Mucosa of rectum (tissue), 2 donors: ENCODE measurements around the gene HOXC11.

Experiments
- H3K27ac ChIP-seq, 2 donors: one replicate each; pipeline ENCODE4 v1.7.0; 2013; ENCODE audit warnings: inconsistent platforms in 2 of 2, low read depth in 2 of 2, low read length in 2 of 2
- H3K27me3 ChIP-seq, 2 donors: one replicate each; pipeline ENCODE4 v1.7.0; 2013; ENCODE audit warnings: low read length in 2 of 2; ENCODE audit not compliant: control insufficient read depth in 2 of 2, insufficient read depth in 2 of 2
- H3K36me3 ChIP-seq, 2 donors: one replicate each; pipeline ENCODE4 v1.7.0; 2013; ENCODE audit warnings: low read length in 2 of 2; ENCODE audit not compliant: control insufficient read depth in 2 of 2, insufficient read depth in 2 of 2
- H3K4me1 ChIP-seq, 2 donors: one replicate each; pipeline ENCODE4 v1.7.0; 2013; ENCODE audit warnings: low read length in 2 of 2, mild to moderate bottlenecking in 1 of 2; ENCODE audit not compliant: control insufficient read depth in 2 of 2, insufficient read depth in 2 of 2
- H3K4me3 ChIP-seq, 2 donors: one replicate each; pipeline ENCODE4 v1.7.0; 2013; ENCODE audit warnings: low read length in 2 of 2
- H3K9ac ChIP-seq, 2 donors: one replicate each; pipeline ENCODE4 v1.7.0; 2013; ENCODE audit warnings: low read length in 2 of 2, low read depth in 1 of 2, mild to moderate bottlenecking in 1 of 2
- H3K9me3 ChIP-seq, 2 donors: one replicate each; pipeline ENCODE4 v1.7.0; 2013; ENCODE audit warnings: low read length in 2 of 2; ENCODE audit not compliant: control insufficient read depth in 2 of 2
- donor health status: healthy.
- donor health status: Normal muscosa, but diverticular disease.

Gene HOXC11

DNA sequence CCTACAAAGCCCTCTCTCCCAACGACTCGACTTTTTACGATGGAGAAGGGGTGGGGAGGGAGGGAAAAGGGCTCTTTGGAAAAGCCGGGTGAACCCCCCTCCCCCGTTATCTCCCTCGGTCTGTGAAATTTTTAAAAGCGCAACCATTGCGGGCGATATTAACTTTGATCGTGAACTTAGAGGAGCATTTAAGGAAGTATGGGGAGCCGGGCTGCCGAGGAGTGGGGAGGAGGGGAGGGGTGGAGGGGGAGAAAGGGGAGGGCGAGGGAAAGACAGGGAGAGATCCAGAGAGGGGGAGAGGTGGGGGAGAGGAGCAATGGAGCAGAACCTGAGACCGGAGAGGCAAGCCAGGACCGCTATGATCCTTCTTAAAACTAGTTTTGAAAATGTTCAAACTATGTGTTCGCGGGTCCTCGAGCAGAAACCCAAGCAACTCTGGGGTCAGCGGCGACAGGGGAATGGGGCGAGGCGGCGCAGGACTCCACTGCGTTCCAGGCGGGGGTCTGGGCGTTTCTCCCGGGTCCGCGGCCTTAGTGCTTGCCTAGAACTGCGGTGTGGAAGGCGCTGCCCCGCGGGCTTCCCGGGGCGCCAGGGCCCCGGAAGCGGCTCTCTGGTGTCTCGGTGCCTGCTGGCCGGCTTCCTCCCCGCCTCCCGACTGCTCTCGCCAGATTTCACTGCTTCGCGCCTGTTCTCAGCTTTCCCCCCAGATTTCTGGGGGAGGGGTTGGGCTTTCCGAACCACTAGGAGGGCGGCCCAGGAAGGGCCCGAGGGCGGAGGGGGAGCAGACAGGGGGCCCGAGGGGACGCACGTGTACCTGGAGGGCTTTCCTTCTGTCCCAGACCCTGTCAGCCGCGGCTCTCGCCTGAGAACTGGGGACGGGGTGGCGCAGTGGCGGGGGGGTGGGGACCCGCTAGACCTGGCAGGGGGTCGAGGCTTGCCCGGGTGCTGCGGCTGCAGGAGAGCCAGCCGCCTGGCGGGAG is 1.4 kb downstream of the HOXC11 start, which contains the start of gene HOTAIR:
TSS of gene HOTAIR (minus strand) at position 871 of the 980 bp plus-strand sequence.
- H3K4me3 ChIP-seq: peak within 1 kb of the TSS; percentile 27 to 31
- no peak within 1 kb of the TSS for H3K27ac ChIP-seq
- peaks cover 0 to 9% of the 10 kb centered on the region in 2 donors for H3K9me3 ChIP-seq
- no peaks in the 10 kb centered on the region for H3K36me3 ChIP-seq
- peaks cover 0 to 5% of the 10 kb centered on the region in 2 donors for H3K4me1 ChIP-seq
- H3K27me3 ChIP-seq: peaks cover 73 to 82% of the 10 kb centered on the region in 2 donors
- H3K9ac ChIP-seq: no peak within 1 kb of the TSS

DNA sequence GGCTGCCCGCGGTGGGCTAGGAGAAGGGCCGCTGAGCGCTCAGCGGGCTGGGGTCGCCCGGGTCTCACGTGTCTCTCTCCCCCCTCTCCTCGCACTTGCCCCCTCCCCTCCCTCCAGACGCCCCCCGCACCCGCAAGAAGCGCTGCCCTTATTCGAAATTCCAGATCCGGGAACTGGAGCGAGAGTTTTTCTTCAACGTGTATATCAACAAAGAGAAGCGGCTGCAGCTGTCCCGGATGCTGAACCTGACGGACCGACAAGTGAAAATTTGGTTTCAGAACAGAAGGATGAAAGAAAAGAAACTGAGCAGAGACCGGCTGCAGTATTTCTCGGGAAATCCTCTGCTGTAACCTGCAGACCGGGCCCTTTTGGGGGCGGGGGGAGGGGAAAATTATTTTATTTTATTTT is 2.1 kb downstream of the HOXC11 start:
- Histone ChIP-seq H3K4me1 (peaks cover 0 to 5% of the 10 kb centered on the region in 2 donors), H3K9ac (no peak overlapping the region), H3K4me3 (no peak overlapping the region), H3K36me3 (no peaks in the 10 kb centered on the region), H3K27me3 (peaks cover 73 to 82% of the 10 kb centered on the region in 2 donors), H3K27ac (no peak overlapping the region), H3K9me3 (peaks cover 0 to 9% of the 10 kb centered on the region in 2 donors)

DNA sequence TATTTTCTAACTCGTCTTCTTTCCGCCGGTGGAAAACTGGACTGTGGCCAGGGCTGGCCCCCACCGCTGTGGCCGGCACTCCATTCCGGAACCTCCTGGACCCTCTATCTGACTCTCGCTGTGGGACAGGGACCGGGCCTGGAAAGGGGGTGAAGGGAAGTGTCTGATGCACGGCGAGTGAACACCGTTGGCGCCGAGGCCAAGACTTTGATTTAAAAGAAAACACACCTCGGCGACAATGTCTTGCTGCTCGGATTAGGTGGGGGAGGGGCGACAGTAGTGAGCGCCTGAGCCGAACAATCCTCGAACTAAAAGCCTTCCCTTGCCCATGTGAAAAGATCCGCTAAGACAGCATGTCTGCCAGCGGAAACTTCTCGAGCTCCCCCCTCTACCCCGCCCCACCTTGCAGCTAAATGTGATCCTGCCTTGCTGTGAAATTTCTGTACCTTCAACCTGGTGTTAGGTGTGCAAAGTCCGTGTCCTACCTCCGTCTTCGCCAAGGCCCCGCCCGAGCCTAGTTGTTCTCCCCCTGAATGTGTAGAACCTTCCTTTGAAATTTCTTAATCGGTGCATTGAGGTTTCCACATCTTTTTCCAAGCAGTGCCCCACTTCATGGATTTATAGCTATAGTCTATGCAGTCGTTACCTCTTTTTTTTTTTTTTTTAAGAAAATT is 2.7 kb downstream of the HOXC11 start:
- Histone ChIP-seq H3K36me3 (no peaks in the 10 kb centered on the region), H3K9ac (no peak overlapping the region), H3K27ac (no peak overlapping the region), H3K27me3 (peaks cover 72 to 81% of the 10 kb centered on the region in 2 donors), H3K4me1 (peaks cover 0 to 5% of the 10 kb centered on the region in 2 donors), H3K9me3 (peaks cover 0 to 9% of the 10 kb centered on the region in 2 donors), H3K4me3 (no peak overlapping the region)

DNA sequence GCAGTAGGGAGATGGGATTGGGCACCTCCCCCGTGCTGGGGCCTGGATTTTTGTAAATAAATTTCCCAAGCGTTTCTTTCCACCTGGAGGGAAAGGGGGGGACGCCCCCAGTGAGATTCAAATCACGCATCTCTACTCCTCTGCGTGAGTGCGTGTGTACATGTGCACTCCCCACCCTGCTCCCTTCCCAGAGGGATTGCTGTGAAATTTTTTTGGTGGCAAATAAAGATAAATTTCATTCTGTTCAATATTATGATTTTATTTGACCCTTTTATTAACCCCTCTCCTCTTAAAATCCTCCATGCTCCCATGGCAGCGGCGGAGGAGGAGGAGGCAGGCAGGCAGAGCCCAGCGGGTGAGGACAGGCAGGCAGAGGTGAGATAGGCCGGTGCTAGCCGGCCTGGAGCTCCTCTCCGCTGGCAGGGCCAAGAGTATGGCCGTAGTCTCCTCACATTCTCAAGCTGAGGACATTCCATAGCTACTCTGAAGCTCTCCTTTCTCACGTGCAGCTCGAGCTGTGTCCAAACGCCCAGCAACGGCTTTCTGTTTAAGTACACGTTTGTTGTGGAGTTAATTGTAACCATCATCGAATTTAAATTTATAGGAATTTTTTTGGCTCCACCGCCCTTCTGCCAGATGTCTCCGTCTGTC is 3.4 kb downstream of the HOXC11 start:
- Histone ChIP-seq H3K27ac (no peak overlapping the region), H3K4me1 (peaks cover 0 to 5% of the 10 kb centered on the region in 2 donors), H3K27me3 (peaks cover 72 to 81% of the 10 kb centered on the region in 2 donors), H3K9ac (no peak overlapping the region), H3K4me3 (no peak overlapping the region), H3K9me3 (peaks cover 0 to 9% of the 10 kb centered on the region in 2 donors), H3K36me3 (no peaks in the 10 kb centered on the region)

DNA sequence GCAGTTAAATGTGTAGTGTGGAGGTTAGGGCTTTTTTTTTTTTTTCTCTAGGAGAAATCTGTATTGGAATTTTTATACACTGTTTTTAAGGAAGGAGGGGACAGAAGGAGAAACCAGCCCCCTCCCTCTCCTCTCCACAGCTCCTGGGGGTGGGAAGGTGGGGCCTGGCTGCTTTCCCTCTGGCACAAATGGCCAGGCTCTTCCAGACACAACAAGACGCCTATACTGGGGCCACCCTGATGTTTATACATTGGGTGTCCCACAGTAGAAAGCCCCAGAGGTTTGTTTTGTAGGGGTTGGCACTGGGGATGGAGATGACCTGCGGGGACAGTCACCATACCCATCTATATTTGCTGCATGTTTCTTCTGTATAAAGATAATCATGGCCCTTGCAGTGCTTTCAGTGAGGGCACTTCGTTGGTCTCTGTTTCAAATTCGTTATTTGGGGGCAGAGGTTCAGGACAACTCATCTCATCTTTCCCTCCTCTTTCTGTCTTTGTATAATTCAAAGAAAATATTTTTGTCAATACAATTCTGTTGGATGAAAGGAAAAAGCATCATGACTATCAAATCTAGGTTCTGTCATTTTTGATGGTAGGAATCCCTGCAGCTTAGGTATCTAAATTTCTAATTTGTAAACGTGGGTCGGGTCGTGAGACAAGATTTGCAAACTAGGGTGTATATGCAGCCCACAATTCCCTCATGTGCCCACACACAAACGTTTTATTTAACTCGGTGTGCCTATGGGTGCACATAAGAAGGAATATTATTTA is 4.1 kb downstream of the HOXC11 start:
- Histone ChIP-seq H3K9ac (no peak overlapping the region), H3K27me3 (peaks cover 71 to 82% of the 10 kb centered on the region in 2 donors), H3K27ac (no peak overlapping the region), H3K36me3 (no peaks in the 10 kb centered on the region), H3K9me3 (peaks cover 0 to 9% of the 10 kb centered on the region in 2 donors), H3K4me3 (no peak overlapping the region), H3K4me1 (peaks cover 0 to 5% of the 10 kb centered on the region in 2 donors)

DNA sequence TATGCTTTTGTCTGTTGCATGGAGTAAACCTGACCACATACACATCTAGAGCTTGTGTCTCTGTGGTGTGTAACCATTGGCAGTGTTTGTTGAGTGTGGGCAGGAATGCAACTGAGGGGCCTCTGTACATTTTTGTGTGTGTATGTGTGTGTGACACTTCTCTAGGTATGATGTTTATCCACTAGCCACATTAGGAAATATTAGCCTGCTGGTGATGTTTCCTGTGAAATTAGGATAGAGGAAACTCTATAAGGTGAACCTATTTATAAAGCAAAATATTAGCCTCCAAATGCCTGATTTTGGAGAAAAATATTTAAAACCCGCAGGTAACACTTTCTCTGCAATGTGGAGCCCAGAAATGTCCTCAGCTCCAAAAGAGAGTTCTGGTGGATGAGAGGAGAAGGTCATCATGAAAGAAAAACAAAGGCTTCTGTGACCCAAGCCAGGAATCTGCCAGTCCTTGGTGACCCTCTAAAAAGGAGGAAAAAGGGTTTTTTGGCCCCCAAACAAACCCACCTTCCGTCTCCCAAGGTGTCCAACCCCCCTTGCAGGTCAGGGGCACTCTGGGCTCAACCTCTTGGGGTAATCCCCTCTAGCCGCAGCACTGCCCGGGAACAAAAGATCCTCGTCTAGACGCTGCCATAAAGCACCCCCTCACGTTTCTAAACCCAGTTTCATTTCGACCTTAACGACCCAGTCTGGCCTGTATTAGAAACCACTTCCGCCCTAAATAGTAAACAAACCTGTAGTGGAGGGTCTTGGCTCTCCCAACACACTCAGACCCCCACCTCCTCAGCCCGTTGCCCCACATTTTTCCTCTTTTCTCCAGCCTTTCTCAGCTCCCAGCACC is 4.9 kb downstream of the HOXC11 start:
- Histone ChIP-seq H3K27me3 (peaks cover 71 to 82% of the 10 kb centered on the region in 2 donors), H3K4me3 (no peak overlapping the region), H3K9ac (no peak overlapping the region), H3K4me1 (peaks cover 0 to 5% of the 10 kb centered on the region in 2 donors), H3K9me3 (peaks cover 0 to 9% of the 10 kb centered on the region in 2 donors), H3K27ac (no peak overlapping the region), H3K36me3 (no peaks in the 10 kb centered on the region)

DNA sequence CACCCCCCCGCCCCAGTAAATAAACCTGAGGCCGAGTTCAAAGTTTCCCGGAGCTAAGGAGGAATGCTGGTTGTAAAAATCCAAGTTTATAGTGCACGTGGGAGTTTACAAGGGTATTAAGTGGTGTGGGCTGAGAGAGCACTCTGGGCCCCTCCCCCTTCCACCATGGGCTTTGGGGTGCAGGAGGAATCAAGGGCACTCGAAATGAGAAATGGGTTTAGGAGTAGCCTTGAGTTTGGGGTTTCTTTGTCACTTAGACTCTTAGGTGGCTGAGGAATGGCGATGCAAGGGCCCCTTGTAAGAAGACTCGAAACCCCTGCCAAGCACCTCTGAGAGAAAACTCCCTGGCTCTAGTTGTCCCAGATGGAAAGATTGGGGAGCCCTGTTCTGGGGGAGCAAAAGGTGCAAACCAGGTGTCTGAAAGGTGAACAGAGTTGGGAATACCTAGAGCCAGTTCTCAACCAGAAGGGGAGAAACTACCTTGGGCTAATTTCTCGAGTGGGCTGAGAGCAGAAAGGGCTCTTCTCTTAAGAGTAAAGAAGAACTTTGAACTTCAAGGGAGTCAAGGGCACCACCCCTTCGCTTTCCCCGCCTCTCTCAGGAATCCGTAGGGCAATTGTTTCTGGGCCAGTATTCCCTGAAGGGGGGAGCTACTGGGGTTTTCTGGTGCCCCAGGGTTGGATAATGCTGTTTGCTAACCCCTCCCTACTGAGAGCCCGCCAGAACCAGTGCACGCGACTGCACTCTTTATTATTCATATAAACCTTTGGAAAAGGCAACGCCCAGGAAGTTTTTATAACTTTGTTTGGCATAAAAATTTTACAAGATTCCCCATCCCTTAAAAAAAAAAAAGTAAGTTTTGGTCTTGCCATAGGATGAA is 5.8 kb downstream of the HOXC11 start:
- Histone ChIP-seq H3K27me3 (peaks cover 75 to 82% of the 10 kb centered on the region in 2 donors), H3K4me1 (peaks cover 0 to 5% of the 10 kb centered on the region in 2 donors), H3K4me3 (no peak overlapping the region), H3K9me3 (peaks cover 0 to 4% of the 10 kb centered on the region in 2 donors), H3K27ac (no peak overlapping the region), H3K9ac (no peak overlapping the region), H3K36me3 (no peaks in the 10 kb centered on the region)

DNA sequence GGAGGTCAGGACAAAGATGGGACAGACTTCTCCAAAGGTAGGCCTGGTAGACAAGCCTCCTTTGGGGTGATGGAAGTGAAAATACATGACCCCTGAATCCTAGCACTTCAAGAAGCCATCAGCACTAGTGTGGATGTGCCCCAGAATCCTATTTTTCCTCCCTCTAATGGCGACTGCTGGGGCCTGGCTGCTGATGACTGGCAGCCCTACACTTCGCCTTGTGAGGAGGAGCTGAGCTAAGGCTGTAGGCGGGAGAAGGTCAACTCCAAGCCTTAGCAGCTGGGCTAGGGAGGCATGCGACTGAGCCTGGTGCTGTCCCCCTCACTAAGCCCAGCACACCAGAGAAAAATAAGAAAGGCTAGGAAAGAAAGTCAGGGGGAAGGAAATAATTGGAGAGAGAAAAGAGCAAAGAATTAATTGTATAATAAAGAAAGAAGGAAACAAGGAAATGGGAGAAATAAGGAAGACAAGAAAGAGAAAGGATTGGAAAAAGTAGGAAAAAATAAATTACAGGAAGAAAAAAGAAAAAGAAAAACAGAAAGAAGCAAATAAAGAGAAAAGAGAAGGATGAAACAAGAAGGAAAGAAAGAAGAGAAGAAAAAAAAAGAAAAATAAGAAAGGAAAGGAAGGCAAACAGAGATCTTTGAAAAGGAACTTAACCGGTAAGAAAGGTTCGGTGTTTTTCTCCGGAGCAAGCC is 7.3 kb downstream of the HOXC11 start:
- Histone ChIP-seq H3K4me1 (peaks cover 1 to 5% of the 10 kb centered on the region in 2 donors), H3K4me3 (no peak overlapping the region), H3K27ac (no peak overlapping the region), H3K9me3 (peaks cover 0 to 4% of the 10 kb centered on the region in 2 donors), H3K27me3 (peaks cover 83 to 88% of the 10 kb centered on the region in 2 donors), H3K9ac (no peak overlapping the region), H3K36me3 (no peaks in the 10 kb centered on the region)
